Panc1 (cell line): ENCODE measurements around the gene TIMP3. TPM values are rescaled to one million over a fixed set of nuclear protein-coding genes. Genes with fewer than 3 reads are reported as not detected.

Experiments used
- ATAC-seq: fragments of 200-7000 bp; cut with Tn5 transposase; 2 replicates; pipeline ENCODE4 v1.9.1; 2020; ENCODE audit warnings: mild to moderate bottlenecking, moderate library complexity
- BruUV-seq: library from RNA; stranded (reverse); fragments of 400-500 nt; replicated peaks from 2 replicates; lab custom pipeline; 2021; lab: Mats Ljungman, UMichigan
- CTCF ChIA-PET: fragments of 300-600 bp; sonication (Branson Sonifier 250); formaldehyde crosslinking; loops from one replicate; lab custom pipeline; 2022; ENCODE audit warnings: antibody characterized with exemption; lab: Charles Lee
- POLR2A ChIA-PET: fragments of 300-600 bp; sonication (Branson Sonifier 250); formaldehyde crosslinking; loops from one replicate; lab custom pipeline; 2022; ENCODE audit warnings: antibody characterized with exemption; lab: Charles Lee
- DNase-seq: peaks from one replicate; pipeline ENCODE4 v3.0.0-alpha.2; 2010; ENCODE audit warnings: low read depth, low spot score
- H3K27ac ChIP-seq: 2 replicates; pipeline ENCODE4 v1.5.1; 2011; ENCODE audit warnings: mild to moderate bottlenecking, low read length, inconsistent platforms
- H3K27me3 ChIP-seq: fragments of 200-500 bp; sonication (Bioruptor generic); 2 replicates; pipeline ENCODE4 v1.6.0; 2014; ENCODE audit warnings: low read length, inconsistent platforms; ENCODE audit not compliant: control insufficient read depth, insufficient read depth
- H3K36me3 ChIP-seq: fragments of 200-500 bp; sonication (Bioruptor generic); 2 replicates; pipeline ENCODE4 v1.5.1; 2014; ENCODE audit warnings: inconsistent platforms, mild to moderate bottlenecking, low read length, moderate library complexity; ENCODE audit not compliant: control insufficient read depth, insufficient read depth
- H3K4me1 ChIP-seq: 2 replicates; pipeline ENCODE4 v1.5.1; 2011; ENCODE audit warnings: inconsistent platforms, mild to moderate bottlenecking, low read length, moderate library complexity; ENCODE audit not compliant: control insufficient read depth, insufficient read depth
- H3K4me3 ChIP-seq, 2 experiments: 2 replicates each; pipeline ENCODE4 v1.5.1; 2011 to 2012; ENCODE audit warnings: low read depth in 2 of 2, low read length in 2 of 2, mild to moderate bottlenecking in 2 of 2, inconsistent platforms in 1 of 2, moderate library complexity in 1 of 2
- H3K9me3 ChIP-seq: fragments of 200-500 bp; sonication (Bioruptor generic); 2 replicates; pipeline ENCODE4 v1.5.1; 2014; ENCODE audit warnings: low read depth, mild to moderate bottlenecking, inconsistent platforms, low read length, moderate library complexity; ENCODE audit not compliant: control insufficient read depth, insufficient read depth
- CTCF ChIP-seq: fragments of 450-650 bp; IDR thresholded peaks from 2 replicates; pipeline ENCODE4 v1.5.1; 2017; ENCODE audit warnings: mild to moderate bottlenecking
- POLR2AphosphoS5 ChIP-seq: IDR thresholded peaks from 2 replicates; pipeline ENCODE4 v1.6.1; 2012; ENCODE audit warnings: mild to moderate bottlenecking, low read depth, low read length, moderate library complexity
- REST ChIP-seq, 2 experiments: IDR thresholded peaks; 2 replicates each; pipeline ENCODE4 v1.6.1; 2011 to 2012; ENCODE audit warnings: low read depth in 2 of 2, control low read depth in 1 of 2, low read length in 1 of 2, mild to moderate bottlenecking in 1 of 2, moderate library complexity in 1 of 2; ENCODE audit not compliant: insufficient read depth in 1 of 2
- SIN3A ChIP-seq: IDR thresholded peaks from 2 replicates; pipeline ENCODE4 v1.6.1; 2012; ENCODE audit warnings: low read depth, mild to moderate bottlenecking, low read length, moderate library complexity, borderline replicate concordance; ENCODE audit not compliant: insufficient read depth
- TCF7L2 ChIP-seq: IDR thresholded peaks from 2 replicates; pipeline ENCODE4 v1.6.1; 2011; ENCODE audit warnings: mild to moderate bottlenecking, low read depth, low read length, inconsistent platforms
- in situ Hi-C: cut with HindIII; loops from 2 replicates; pipeline ENCODE4 v1.10.0; 2016; ENCODE audit warnings: low sequenced_read_pairs, low pct_unique_long_range_greater_than_20kb
- intact Hi-C: fragments of 100-400 bp; cut with micrococcal nuclease; formaldehyde crosslinking; loops from one replicate; pipeline ENCODE4 v1.10.0; 2022; ENCODE audit not compliant: unreplicated experiment
- total RNA-seq: library from RNA; stranded (reverse); gene quantifications from one replicate; pipeline ENCODE4 v1.2.1, GENCODE V29; 2021; ENCODE audit not compliant: unreplicated experiment

TIMP3 gene
- total RNA-seq, 1 experiment from 2014 or later = 0.67 TPM

- no peak for ATAC-seq
- TF ChIP-seq CTCF (no peak), REST (IDR thresholded peaks at IDR 0.05; ENCODE audit: insufficient read depth in 1 of 2, low read depth in 2 of 2, low read length in 1 of 2) (no peak), SIN3A (no peak), TCF7L2 (no peak), POLR2AphosphoS5 (no peak)
- H3K4me3 ChIP-seq = no peak overlapping the region
- intact Hi-C loops = no loop called here
- H3K36me3 ChIP-seq = no peaks in the 10 kb centered on the region
- ChIA-PET POLR2A (no interaction called here), CTCF (no interaction called here)
- in situ Hi-C loops = no loop called here
- no peaks in the 10 kb centered on the region for H3K4me1 ChIP-seq
- no peak overlapping the region for H3K27ac ChIP-seq
- no peak for DNase-seq
- no peaks in the 10 kb centered on the region for H3K9me3 ChIP-seq
- BruUV-seq = no TSS peak
- no peaks in the 10 kb centered on the region; the same call in 1 of the 2 replicates for H3K27me3 ChIP-seq
These were observed 63.1 kb downstream of the TIMP3 start for GRCh38 chr22:32864596-32864995.

GRCh38 chr22:32866953-32867352 is 65.4 kb downstream of the TIMP3 start:
- CTCF ChIA-PET = no interaction called here
- POLR2A ChIA-PET = no interaction called here
- TF ChIP-seq REST (IDR thresholded peaks at IDR 0.05; ENCODE audit: insufficient read depth in 1 of 2, low read depth in 2 of 2, low read length in 1 of 2) (no peak), TCF7L2 (no peak), CTCF (no peak), POLR2AphosphoS5 (no peak), SIN3A (no peak)
- intact Hi-C loops (no loop called here), in situ Hi-C loops (no loop called here)
- Histone ChIP-seq H3K4me3 (no peak overlapping the region), H3K4me1 (no peaks in the 10 kb centered on the region), H3K27ac (no peak overlapping the region), H3K27me3 (no peaks in the 10 kb centered on the region), H3K36me3 (no peaks in the 10 kb centered on the region), H3K9me3 (no peaks in the 10 kb centered on the region)
- no TSS peak for BruUV-seq
- ATAC-seq = no peak
- DNase-seq = no peak
